Endometrial microvascular endothelial cells (primary cell): ENCODE measurements around the gene ZNF57. TPM values are rescaled to one million over a fixed set of nuclear protein-coding genes. Genes with fewer than 3 reads are reported as not detected.
"Not testable (repeated sequence)": the region's sequence is repeated elsewhere in the genome, so short reads cannot be mapped to it uniquely, and the experiment has no call there.

Experiments used
- in situ Hi-C: cut with HindIII; loops from 2 replicates; pipeline ENCODE4 v1.10.0; 2017; ENCODE audit warnings: low sequenced_read_pairs, low pct_unique_long_range_greater_than_20kb; ENCODE audit errors: inconsistent ontology term
- total RNA-seq: library from RNA; depleted of rRNA; stranded (reverse); fragments of >200 nt; gene quantifications from one replicate; pipeline ENCODE4 v1.2.3, GENCODE V29; 2015; ENCODE audit errors: inconsistent ontology term

ZNF57 gene
- total RNA-seq, 1 donor from 2014 or later = 4.6 TPM

- in situ Hi-C loops = no loop called here
These were observed 45.0 kb downstream of the ZNF57 start for GRCh38 chr19:2945575-2946184.

GRCh38 chr19:2949939-2950285 is 49.2 kb downstream of the ZNF57 start:
- in situ Hi-C loops = no loop called here

- in situ Hi-C loops = no loop called here
These were observed 49.8 kb downstream of the ZNF57 start for GRCh38 chr19:2950286-2951124.

DNA sequence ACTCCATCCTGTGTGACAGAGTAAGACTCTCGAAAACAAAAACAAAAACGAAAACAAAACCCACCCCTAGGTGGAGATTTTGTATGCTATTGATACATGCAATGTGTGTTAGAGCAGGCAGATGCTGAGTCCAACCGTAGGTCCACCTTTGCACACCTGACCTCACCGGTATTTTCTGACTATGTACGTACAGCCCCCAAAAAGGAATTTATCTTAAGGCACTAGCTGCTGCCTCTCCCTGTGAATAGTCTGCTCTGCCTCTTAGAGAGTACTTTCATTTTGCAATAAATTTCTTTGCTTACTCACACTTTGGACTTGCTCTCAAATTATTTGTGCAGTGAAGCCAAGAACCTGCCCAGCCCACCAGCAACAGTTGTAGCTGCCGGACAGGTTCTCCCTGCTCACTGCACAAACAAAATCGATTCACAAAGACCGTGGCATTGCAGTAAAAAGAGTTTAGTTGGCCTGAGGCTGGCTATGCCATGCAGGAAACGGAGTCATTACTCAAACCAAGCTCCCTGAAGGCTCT is 52.3 kb downstream of the ZNF57 start:
- in situ Hi-C loops = no loop called here

GRCh38 chr19:2957160-2957559 is 56.4 kb downstream of the ZNF57 start:
- in situ Hi-C loops = no loop called here

DNA sequence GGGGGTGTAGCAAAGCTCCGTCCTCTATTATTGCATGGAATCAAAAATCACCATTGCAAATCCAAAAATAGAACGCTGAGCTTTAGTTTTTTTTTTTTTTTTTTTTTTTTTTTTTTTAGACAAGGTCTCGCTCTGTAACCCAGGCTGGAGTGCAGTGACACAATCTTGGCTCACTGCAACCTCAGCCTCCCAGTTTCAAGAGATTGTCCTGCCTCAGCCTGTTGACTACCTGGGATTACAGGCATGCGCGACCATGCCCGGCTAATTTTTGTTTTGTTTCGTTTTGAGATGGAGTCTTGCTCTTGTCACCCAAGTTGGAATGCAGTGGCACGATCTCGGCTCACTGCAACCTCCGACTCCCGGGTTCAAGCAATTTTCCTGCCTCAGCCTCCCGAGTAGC is 59.4 kb downstream of the ZNF57 start:
- in situ Hi-C loops = no loop called here

DNA sequence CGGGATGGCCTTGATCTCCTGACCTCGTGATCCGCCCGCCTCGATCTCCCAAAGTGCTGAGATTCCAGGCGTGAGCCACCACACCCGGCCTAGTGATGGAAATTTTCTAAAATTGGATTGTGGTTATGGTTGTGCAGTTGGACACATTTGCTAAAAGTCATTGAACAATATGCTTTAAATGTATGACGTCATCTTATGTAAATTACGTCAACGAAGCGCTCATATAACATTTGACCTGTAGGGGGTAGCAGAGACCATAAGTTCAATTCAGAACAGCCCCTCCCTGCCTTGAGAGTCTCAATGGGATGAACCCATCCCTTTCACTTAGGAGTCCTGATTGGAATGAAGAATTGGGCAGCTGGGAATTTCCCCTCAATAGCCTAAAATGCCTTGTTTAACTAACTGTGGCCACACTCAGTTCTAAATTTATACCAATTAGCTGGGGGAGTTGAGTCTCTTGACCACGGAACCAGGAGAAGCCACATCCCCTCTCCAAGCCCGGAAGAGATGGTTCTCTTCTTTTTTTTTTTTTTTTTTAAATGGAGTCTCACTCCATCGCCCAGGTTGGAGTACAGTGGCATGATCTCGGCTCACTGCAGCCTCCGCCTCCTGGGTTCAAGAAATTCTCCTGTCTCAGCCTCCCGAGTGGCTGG is 61.4 kb downstream of the ZNF57 start:
- in situ Hi-C loops = no loop called here

- in situ Hi-C loops = no loop called here
These were observed 62.4 kb downstream of the ZNF57 start for GRCh38 chr19:2963122-2963521.

DNA sequence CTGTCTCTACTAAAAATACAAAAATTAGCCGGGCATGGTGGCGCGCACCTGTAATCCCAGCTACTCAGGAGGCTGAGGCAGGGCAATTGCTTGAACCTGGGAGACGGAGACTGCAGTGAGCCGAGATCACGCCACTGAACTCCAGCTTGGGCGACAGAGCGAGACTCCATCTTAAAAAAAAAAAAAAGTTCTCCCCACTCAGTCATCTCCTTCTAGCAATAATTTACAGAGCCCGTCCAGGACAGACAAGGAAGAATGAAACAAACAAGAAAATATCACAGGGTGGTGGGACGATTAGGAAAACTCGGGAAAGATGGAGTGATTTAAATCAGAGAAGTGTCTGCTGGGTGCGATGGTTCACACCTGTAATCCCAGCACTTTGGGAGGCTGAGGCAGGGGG is 62.9 kb downstream of the ZNF57 start:
- in situ Hi-C loops = not testable (repeated sequence)

DNA sequence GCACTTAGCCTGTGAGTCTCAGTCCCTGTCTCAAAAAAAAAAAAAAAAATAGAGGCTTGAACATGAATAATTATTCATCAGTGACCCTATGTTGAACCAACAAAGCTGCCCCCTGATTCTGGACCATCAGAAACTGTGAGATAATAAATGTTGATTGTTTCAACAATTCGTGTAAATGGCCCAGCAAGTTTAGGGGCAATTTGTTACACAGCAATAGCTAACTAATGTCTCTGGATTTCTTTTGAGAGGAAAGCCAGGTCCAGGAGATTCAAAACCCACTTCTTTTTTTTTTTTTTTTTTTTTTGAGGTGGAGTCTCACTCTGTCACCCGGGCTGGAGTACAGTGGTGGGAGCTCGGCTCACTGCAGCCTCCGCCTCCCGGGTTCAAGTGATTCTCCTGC is 64.1 kb downstream of the ZNF57 start:
- in situ Hi-C loops = no loop called here

GRCh38 chr19:2967972-2968371 is 67.2 kb downstream of the ZNF57 start:
- in situ Hi-C loops = no loop called here

Other genes starting within 250 kb of the ZNF57 start
- not detected for gene GNG7, start 198.2 kb upstream of the ZNF57 start, total RNA-seq
- gene DIRAS1, start 179.6 kb upstream of the ZNF57 start, total RNA-seq = not detected
- 41.0 TPM for gene SLC39A3, start 160.9 kb upstream of the ZNF57 start, total RNA-seq
- gene SGTA, start 117.7 kb upstream of the ZNF57 start, total RNA-seq = 101 TPM
- gene THOP1, start 115.4 kb upstream of the ZNF57 start, total RNA-seq = 140 TPM
- 5.4 TPM for gene ZNF554, start 81.1 kb upstream of the ZNF57 start, total RNA-seq
- 3.2 TPM for gene ZNF555, start 59.5 kb upstream of the ZNF57 start, total RNA-seq
- not detected for gene ZNF556, start 33.6 kb upstream of the ZNF57 start, total RNA-seq
- 2.3 TPM for gene ZNF77, start 44.0 kb downstream of the ZNF57 start, total RNA-seq
- gene TLE6, start 76.6 kb downstream of the ZNF57 start, total RNA-seq = 0.09 TPM
- gene TLE2, start 128.4 kb downstream of the ZNF57 start, total RNA-seq = 11.3 TPM
- gene TLE5, start 161.6 kb downstream of the ZNF57 start, total RNA-seq = 246 TPM
- gene GNA11, start 193.4 kb downstream of the ZNF57 start, total RNA-seq = 88.8 TPM
- not detected for gene GNA15, start 235.1 kb downstream of the ZNF57 start, total RNA-seq